GM23248 (cell line): ENCODE results near the gene TRIM41. TPM values are rescaled to one million over a fixed set of nuclear protein-coding genes. Genes with fewer than 3 reads are reported as not detected.

Experiments used
- DNase-seq: peaks from one replicate; pipeline ENCODE4 v3.0.0-alpha.2; 2015
- H2AFZ ChIP-seq: fragments of 200-600 bp; sonication (generic); 2 replicates; pipeline ENCODE4 v1.6.1; 2016; ENCODE audit warnings: antibody characterized with exemption
- H3F3A ChIP-seq: fragments of 200-600 bp; sonication (generic); 2 replicates; pipeline ENCODE4 v1.6.1; 2016; ENCODE audit warnings: mild to moderate bottlenecking, antibody characterized with exemption, mixed run types; ENCODE audit not compliant: insufficient read depth
- H3K27ac ChIP-seq: fragments of 200-600 bp; sonication (generic); 2 replicates; pipeline ENCODE4 v1.5.1; 2016; ENCODE audit warnings: mild to moderate bottlenecking
- H3K27me3 ChIP-seq: fragments of 200-600 bp; sonication (generic); replicated peaks from 2 replicates; pipeline ENCODE4 v1.6.1; 2016; ENCODE audit warnings: mild to moderate bottlenecking; ENCODE audit not compliant: insufficient read depth
- H3K36me3 ChIP-seq: fragments of 200-600 bp; sonication (generic); 2 replicates; pipeline ENCODE4 v1.6.1; 2016; ENCODE audit warnings: low read depth, mild to moderate bottlenecking
- H3K4me1 ChIP-seq: fragments of 200-600 bp; sonication (generic); 2 replicates; pipeline ENCODE4 v1.6.1; 2016; ENCODE audit warnings: mild to moderate bottlenecking; ENCODE audit not compliant: insufficient read depth
- H3K4me2 ChIP-seq: fragments of 200-600 bp; sonication (generic); one replicate; pipeline ENCODE4 v1.6.1; 2016; ENCODE audit warnings: mild to moderate bottlenecking; ENCODE audit not compliant: unreplicated experiment
- H3K4me3 ChIP-seq: fragments of 200-600 bp; sonication (generic); 2 replicates; pipeline ENCODE4 v1.5.1; 2016; ENCODE audit warnings: mild to moderate bottlenecking
- H3K79me2 ChIP-seq: fragments of 200-600 bp; sonication (generic); 2 replicates; pipeline ENCODE4 v1.6.1; 2016; ENCODE audit warnings: mild to moderate bottlenecking; ENCODE audit not compliant: insufficient read depth
- H3K9ac ChIP-seq: fragments of 200-600 bp; sonication (generic); 2 replicates; pipeline ENCODE4 v1.6.1; 2016; ENCODE audit warnings: mild to moderate bottlenecking
- H3K9me2 ChIP-seq: fragments of 200-600 bp; sonication (generic); 2 replicates; pipeline ENCODE4 v1.6.1; 2016; ENCODE audit warnings: mixed run types, mild to moderate bottlenecking, moderate library complexity; ENCODE audit not compliant: insufficient read depth
- H3K9me3 ChIP-seq: fragments of 200-600 bp; sonication (generic); one replicate; pipeline ENCODE4 v1.6.1; 2017; ENCODE audit warnings: low read depth
- H4K20me1 ChIP-seq: fragments of 200-600 bp; sonication (generic); 2 replicates; pipeline ENCODE4 v1.6.0; 2016; ENCODE audit not compliant: insufficient read depth
- EZH2 ChIP-seq: fragments of 200-600 bp; sonication (generic); IDR thresholded peaks from 2 replicates; pipeline ENCODE4 v1.6.1; 2018; ENCODE audit warnings: antibody characterized with exemption, mild to moderate bottlenecking; ENCODE audit not compliant: insufficient read depth, poor library complexity, severe bottlenecking
- EZH2phosphoT487 ChIP-seq: fragments of 200-600 bp; sonication (generic); IDR thresholded peaks from 2 replicates; pipeline ENCODE4 v1.6.1; 2018; ENCODE audit warnings: antibody characterized with exemption, moderate library complexity, mild to moderate bottlenecking, low read depth; ENCODE audit not compliant: insufficient read depth
- WGBS, 2 experiments: methylation state at CpG; one replicate each; pipeline ENCODE4 v1.1.6; 2015 to 2017; ENCODE audit warnings: low lambda C conversion rate in 2 of 2, low coverage in 1 of 2; ENCODE audit errors: missing lambda C conversion rate in 2 of 2; 5-methylcytosine and 5-hydroxymethylcytosine counted together
- in situ Hi-C: fragments of 300-500 bp; cut with MboI; formaldehyde crosslinking; loops from 2 replicates; pipeline ENCODE4 v1.15.0; 2020
- polyA plus RNA-seq: library from polyadenylated mRNA; unstranded; fragments of >200 nt; fragmentation: Nextera tagmentation; extraction: Ambion mirVana; gene quantifications from 2 replicates; pipeline ENCODE4 v1.2.1, GENCODE V29; 2016
- total RNA-seq: library from RNA; depleted of rRNA; stranded (reverse); fragments of >200 nt; shearing (Covaris generic); gene quantifications from 2 replicates; pipeline ENCODE4 v1.2.3, GENCODE V29; 2014

TRIM41 gene
- total and polyA plus RNA-seq, 2 experiments from 2014 or later, result 3.8 to 18.6 TPM

DNA sequence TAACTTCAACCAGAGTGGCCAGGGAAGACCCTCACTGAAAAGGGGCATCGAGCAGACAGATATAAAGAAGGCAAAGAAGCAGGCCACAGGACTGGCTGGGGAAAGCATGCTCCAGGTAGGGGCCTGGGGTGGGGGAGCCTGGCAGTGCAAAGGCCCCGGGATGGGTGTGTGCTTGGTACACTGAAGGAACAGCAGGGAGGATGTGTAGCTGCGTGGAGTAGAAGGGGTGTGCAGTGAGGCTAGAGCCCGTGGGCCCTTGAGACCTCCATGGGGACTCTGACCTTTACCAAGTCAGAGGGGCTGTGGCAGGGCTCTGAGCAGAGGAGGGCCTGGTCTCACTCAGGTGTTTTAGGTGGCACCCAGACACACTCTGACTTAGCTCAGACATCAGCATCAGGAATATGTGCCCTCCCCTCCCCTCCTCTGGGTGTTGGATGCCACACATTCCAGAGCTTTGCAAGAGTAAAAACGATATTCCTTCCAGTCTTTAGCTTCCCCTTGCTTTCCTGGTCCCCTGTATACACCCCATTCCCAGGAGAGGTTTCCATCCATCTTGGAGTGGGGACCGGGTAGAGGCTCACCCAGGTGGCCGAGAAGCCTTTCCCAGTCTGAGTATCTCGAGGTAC, 25.6 kb upstream of the TRIM41 start:
- H3F3A ChIP-seq, result no peaks in the 10 kb centered on the region
- H3K4me1 ChIP-seq, result no peaks in the 10 kb centered on the region
- TF ChIP-seq EZH2phosphoT487 (no peak), EZH2 (no peak)
- H3K9me2 ChIP-seq, result no peaks in the 10 kb centered on the region
- no peak overlapping the region for H3K27ac ChIP-seq
- no peak for DNase-seq
- H2AFZ ChIP-seq, result no peak overlapping the region
- H4K20me1 ChIP-seq, result no peaks in the 10 kb centered on the region
- H3K4me3 ChIP-seq, result no peak overlapping the region
- no peaks in the 10 kb centered on the region for H3K9me3 ChIP-seq
- H3K79me2 ChIP-seq, result no peaks in the 10 kb centered on the region
- no peak overlapping the region for H3K9ac ChIP-seq
- 63 to 76% methylated on average over 8 of the region's 8 CpGs for WGBS, 2 experiments
- in situ Hi-C loops, result no loop called here
- H3K27me3 ChIP-seq, result no peaks in the 10 kb centered on the region
- H3K36me3 ChIP-seq, result no peaks in the 10 kb centered on the region
- no peak overlapping the region for H3K4me2 ChIP-seq

DNA sequence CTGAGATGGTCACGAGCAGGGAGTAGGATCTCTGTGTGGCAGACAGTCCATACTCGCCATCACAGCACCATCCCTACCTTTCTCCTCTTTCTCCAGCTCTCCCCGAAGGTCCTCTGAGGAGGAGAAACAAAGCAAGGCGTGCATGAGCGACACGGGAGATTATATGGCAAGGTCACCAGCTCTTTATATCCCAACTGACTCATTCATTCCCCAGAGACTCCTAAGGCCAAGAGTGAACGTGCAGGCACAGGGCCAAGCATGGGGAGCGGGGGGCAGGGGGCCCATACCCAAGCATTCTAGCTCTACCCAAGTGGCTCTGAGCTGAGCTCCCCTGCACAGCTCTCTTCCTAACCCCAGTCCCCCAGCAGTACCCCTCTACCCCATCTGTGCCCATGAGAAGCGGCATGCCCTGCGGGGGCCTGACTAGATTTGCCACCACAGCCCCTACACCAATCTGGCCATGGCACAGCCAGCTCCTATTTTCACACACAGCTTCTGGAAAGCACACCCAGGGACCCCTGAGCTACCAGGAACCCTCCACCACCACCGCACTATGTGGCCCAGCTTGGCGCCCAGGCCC, 24.9 kb upstream of the TRIM41 start:
- 77 to 83% methylated on average over 10 to 12 of the region's 12 CpGs for WGBS, 2 experiments
- H3K9me3 ChIP-seq, result no peaks in the 10 kb centered on the region
- no peak overlapping the region for H3K9ac ChIP-seq
- no peak for TF ChIP-seq EZH2
- TF ChIP-seq EZH2phosphoT487, result no peak
- no peaks in the 10 kb centered on the region for H3K9me2 ChIP-seq
- H3F3A ChIP-seq, result no peaks in the 10 kb centered on the region
- H3K79me2 ChIP-seq, result no peaks in the 10 kb centered on the region
- in situ Hi-C loops, result no loop called here
- H3K4me2 ChIP-seq, result no peak overlapping the region
- H3K27ac ChIP-seq, result no peak overlapping the region
- H3K27me3 ChIP-seq, result no peaks in the 10 kb centered on the region
- no peak for DNase-seq
- H4K20me1 ChIP-seq, result no peaks in the 10 kb centered on the region
- H3K4me1 ChIP-seq, result no peaks in the 10 kb centered on the region
- no peak overlapping the region for H2AFZ ChIP-seq
- H3K4me3 ChIP-seq, result no peak overlapping the region
- H3K36me3 ChIP-seq, result no peaks in the 10 kb centered on the region

DNA sequence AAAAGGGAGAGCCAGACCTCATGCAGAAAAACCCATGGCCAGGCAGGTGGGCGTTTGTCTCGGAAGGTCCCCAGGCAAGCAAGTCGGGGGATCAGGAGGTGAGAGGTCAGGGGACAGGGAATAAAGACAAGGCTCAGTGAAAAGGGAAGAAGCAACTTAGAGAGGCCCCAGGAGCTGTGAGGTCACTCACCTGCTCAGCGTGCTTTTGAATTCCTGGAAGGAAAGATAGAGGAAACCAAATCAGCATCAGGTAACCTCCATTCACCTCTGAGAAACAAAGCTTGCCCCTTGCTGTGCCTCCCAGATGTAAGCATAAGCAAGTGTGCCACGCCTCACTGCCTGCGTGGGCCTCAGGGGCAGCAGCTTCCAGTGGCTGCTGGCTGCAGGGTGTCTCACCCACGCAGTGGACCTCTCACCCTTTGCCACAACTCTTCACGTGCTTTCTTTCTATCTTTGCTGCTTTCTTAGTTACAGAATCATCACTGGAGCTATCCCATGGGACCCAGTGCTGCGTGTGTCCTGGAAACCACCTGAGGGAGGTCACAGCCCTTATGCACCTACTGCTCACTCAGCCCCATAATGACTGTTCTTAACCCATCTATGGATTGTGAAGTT, 24.1 kb upstream of the TRIM41 start:
- H3K9me2 ChIP-seq, result no peaks in the 10 kb centered on the region
- H3K9me3 ChIP-seq, result no peaks in the 10 kb centered on the region
- no peak overlapping the region for H3K27ac ChIP-seq
- WGBS, 2 experiments, result 66 to 72% methylated on average over 9 of the region's 9 CpGs
- no peaks in the 10 kb centered on the region for H3K27me3 ChIP-seq
- H3K9ac ChIP-seq, result no peak overlapping the region
- no peak for TF ChIP-seq EZH2phosphoT487
- TF ChIP-seq EZH2, result no peak
- H3K4me2 ChIP-seq, result no peak overlapping the region
- H4K20me1 ChIP-seq, result no peaks in the 10 kb centered on the region
- no peaks in the 10 kb centered on the region for H3K79me2 ChIP-seq
- no peak overlapping the region for H3K4me3 ChIP-seq
- no peak overlapping the region for H2AFZ ChIP-seq
- H3K36me3 ChIP-seq, result no peaks in the 10 kb centered on the region
- H3F3A ChIP-seq, result no peaks in the 10 kb centered on the region
- no peak for DNase-seq
- no peaks in the 10 kb centered on the region for H3K4me1 ChIP-seq
- in situ Hi-C loops, result no loop called here

DNA sequence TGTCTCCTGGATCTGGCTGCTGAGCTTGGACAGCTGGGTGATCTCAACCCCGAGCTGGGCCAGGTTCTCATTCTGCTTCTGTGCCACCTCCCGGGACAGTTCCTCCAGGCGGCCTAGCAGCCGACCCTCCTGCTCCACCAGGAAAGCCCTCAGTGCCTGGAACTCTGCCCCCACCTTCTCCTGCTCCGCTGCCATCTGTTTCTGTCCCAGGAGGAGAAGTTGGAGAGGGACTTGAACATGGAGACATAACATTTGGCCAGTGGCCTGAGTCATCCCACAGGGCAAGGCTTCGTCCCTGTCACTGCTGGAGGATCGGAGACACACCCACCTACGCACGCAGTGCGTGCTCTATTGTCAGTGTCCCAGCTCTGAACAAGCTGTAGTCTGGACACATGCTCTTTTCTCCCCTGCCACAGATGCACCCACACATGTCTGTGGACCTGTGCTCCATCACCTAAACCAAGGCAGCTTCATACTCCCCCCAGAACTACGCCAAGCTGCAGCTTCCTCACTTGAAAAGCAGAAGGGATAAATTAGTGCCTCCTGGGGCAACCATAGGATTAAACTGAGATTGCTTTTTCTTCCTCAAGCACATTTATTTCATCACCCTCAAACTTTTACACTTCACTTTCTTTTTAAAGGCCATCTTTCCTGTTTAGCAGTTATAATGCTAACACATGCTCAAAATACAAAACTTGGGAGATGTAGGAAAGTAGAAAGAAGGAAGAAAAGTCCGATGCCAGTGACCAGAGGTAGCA, 23.0 kb upstream of the TRIM41 start:
- Histone ChIP-seq H3K9me3 (no peaks in the 10 kb centered on the region), H3K79me2 (no peaks in the 10 kb centered on the region), H3K4me3 (no peak overlapping the region), H4K20me1 (no peaks in the 10 kb centered on the region), H3F3A (no peaks in the 10 kb centered on the region), H3K27ac (no peak overlapping the region), H3K9ac (no peak overlapping the region), H3K4me2 (no peak overlapping the region), H3K4me1 (no peaks in the 10 kb centered on the region), H2AFZ (no peak overlapping the region), H3K36me3 (no peaks in the 10 kb centered on the region), H3K27me3 (no peaks in the 10 kb centered on the region), H3K9me2 (no peaks in the 10 kb centered on the region)
- TF ChIP-seq EZH2, result no peak
- TF ChIP-seq EZH2phosphoT487, result no peak
- in situ Hi-C loops, result no loop called here
- DNase-seq, result no peak
- 76 to 80% methylated on average over 12 of the region's 12 CpGs for WGBS, 2 experiments
